Measurements from ENCODE around the gene PLXDC1.
A peak's percentile ranks its signal among the peaks of the same experiment; 100 is the strongest.

The PLXDC1 gene

GRCh38 chr17:39196808-39197291 lies 45.4 kb upstream of the PLXDC1 start:
- TF ChIP-seq CTCF (IDR thresholded peaks at IDR 0.05; ENCODE audit: low read depth, low read length), result no peak
- DNase-seq (ENCODE audit: extremely low read depth, low read depth), result no peak

- DNase-seq (ENCODE audit: extremely low read depth, low read depth), result no peak
- no peak for TF ChIP-seq CTCF (IDR thresholded peaks at IDR 0.05; ENCODE audit: low read depth, low read length)
Measured at GRCh38 chr17:39196241-39196807, 44.9 kb upstream of the PLXDC1 start.

DNA sequence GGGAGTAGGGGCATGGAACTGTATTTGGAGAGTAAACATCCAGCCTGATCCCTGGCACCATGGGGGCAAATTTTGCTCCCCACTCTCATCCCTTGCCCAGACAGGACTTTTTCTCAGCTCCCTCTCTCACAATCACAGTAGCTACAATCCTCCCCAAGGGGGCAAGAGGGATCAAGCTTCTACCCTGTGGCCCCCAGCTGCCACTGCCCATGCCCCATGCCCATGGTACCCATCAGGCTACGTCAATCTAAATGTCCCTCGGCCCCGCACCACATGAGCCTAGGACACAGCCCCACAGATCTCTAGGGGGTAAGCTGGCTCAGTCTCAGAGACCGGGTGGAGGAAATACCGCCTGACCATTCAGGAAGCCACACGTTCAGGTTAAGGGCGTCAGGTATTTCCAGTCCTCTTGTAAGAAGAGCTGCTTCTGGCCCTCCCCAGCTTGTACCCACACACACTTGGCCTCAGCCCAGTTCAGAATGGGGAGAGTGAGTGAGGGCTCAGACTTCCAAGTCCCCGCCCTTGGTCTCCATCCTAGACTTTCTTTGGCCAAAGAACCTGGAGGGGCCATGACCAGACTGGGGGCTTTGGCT lies 44.2 kb upstream of the PLXDC1 start:
- no peak for DNase-seq (ENCODE audit: extremely low read depth, low read depth)
- TF ChIP-seq CTCF (IDR thresholded peaks at IDR 0.05; ENCODE audit: low read depth, low read length), result no peak

DNA sequence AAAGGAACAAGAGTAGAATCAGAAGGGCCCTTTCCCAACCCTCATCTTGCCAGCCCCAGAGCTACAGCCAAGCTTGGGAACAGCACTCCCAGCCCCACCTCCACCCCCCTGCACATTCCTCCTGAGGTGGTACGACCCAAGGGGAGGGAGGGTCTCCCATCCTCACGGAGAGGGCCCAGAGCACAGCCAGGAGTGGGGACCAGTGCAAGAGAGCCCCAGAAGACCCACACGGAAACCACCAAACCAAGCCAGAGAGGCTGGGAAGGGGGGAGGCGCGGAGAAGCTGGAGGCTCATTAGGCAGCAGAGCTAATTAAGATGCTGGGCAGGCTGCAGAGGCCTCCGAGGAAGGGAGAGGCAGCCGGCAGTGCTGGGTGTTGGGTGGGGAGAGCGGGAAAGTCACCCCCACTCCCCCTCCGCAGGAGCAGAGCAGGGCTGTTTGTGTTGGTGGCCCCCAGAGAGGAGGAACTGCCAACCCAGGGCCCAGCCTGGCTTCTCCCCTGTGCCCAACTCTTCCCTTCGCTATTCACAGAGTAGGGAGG lies 43.6 kb upstream of the PLXDC1 start:
- no peak for DNase-seq (ENCODE audit: extremely low read depth, low read depth)
- no peak for TF ChIP-seq CTCF (IDR thresholded peaks at IDR 0.05; ENCODE audit: low read depth, low read length)

DNA sequence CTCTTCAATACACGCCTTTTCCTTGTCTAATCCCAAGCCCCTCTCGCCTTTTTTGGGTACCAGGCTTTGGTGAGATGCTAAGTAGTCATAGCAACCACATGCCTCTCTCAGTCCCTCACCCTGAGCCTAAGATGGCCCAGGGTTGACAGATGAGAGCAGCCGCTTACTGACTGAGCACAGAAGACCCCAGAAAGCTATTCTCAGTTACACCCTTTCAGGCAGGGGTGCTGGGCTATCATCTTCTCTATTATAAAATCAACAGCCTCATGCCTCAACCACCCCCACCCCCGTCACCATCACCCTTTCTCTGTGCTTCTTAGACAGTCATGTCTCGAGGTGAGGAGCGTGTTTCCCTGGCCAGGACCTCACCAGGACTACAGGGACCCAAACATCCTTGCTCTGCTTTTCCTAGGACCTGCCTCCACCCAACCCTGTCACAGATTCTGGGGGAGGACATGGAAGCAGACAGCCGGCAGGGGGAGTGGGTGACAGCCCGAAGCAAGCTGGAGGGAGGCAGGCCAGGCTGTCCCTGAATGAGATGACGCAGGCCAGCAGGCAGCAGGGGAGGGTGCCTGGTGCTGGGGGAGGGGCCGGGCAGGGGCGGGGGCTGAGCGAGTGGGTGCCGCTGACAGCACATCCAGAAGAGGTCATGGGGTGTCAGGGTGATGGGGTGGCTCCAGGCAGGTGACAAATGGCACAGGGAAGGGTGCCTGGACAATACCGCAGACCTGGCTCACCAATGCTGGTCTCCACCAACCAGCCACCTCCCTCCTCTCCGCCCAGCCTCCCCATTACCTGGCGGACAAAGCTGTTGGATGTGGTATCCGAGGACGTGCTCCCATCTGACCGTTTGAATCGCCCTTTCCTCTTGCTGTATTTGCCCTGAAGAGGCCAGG lies 42.9 kb upstream of the PLXDC1 start:
- TF ChIP-seq CTCF (IDR thresholded peaks at IDR 0.05; ENCODE audit: low read depth, low read length), result peak; percentile 57
- DNase-seq (ENCODE audit: extremely low read depth, low read depth), result no peak

GRCh38 chr17:39193346-39193745 lies 41.9 kb upstream of the PLXDC1 start:
- TF ChIP-seq CTCF (IDR thresholded peaks at IDR 0.05; ENCODE audit: low read depth, low read length), result no peak
- DNase-seq (ENCODE audit: extremely low read depth, low read depth), result no peak

DNA sequence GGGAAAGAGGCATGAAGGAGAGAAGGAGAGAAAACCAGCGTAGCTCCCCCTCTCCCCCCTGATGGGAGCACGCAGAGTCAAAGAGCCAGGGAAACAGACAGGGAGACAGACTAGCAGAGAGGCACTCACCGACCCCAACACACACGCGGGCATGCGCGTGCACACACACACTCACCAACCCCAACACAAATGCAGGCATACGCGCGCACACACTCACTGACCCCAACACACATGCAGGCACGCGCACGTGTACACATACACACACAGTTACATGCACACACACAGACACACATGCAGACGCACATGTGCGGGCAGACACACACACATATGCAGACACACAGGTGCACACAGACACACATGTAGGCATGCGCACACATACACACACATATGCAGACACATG lies 41.5 kb upstream of the PLXDC1 start:
- DNase-seq (ENCODE audit: extremely low read depth, low read depth), result no peak
- no peak for TF ChIP-seq CTCF (IDR thresholded peaks at IDR 0.05; ENCODE audit: low read depth, low read length)
